ENCODE data around the gene SH3BP1.
"Not testable (repeated sequence)": the region's sequence is repeated elsewhere in the genome, so short reads cannot be mapped to it uniquely, and the experiment has no call there.

The SH3BP1 gene

GRCh38 chr22:37639070-37639760 is at the start of gene SH3BP1:
Gene SH3BP1, plus strand, starts transcription at chr22:37639669. Its CDS starts 119 bp downstream, at chr22:37639788.
- in situ Hi-C loops (cut with MboI; ENCODE audit: low sequenced_read_pairs) = no loop called here

GRCh38 chr22:37591081-37591480 is 48.4 kb upstream of the SH3BP1 start:
- in situ Hi-C loops (cut with MboI; ENCODE audit: low sequenced_read_pairs) = not testable (repeated sequence)

- in situ Hi-C loops (cut with MboI; ENCODE audit: low sequenced_read_pairs) = no loop called here
Measured at GRCh38 chr22:37591823-37592404, 47.6 kb upstream of the SH3BP1 start.

- in situ Hi-C loops (cut with MboI; ENCODE audit: low sequenced_read_pairs) = no loop called here
Measured at GRCh38 chr22:37594237-37594636, 45.2 kb upstream of the SH3BP1 start.

GRCh38 chr22:37599153-37599552 is 40.3 kb upstream of the SH3BP1 start:
- in situ Hi-C loops (cut with MboI; ENCODE audit: low sequenced_read_pairs) = no loop called here

- in situ Hi-C loops (cut with MboI; ENCODE audit: low sequenced_read_pairs) = no loop called here
Measured at GRCh38 chr22:37601203-37601539, 38.3 kb upstream of the SH3BP1 start.

GRCh38 chr22:37601540-37602442 is 37.7 kb upstream of the SH3BP1 start:
- in situ Hi-C loops (cut with MboI; ENCODE audit: low sequenced_read_pairs) = no loop called here

GRCh38 chr22:37602546-37603277 is 36.8 kb upstream of the SH3BP1 start:
- in situ Hi-C loops (cut with MboI; ENCODE audit: low sequenced_read_pairs) = not testable (repeated sequence)

- in situ Hi-C loops (cut with MboI; ENCODE audit: low sequenced_read_pairs) = no loop called here
Measured at GRCh38 chr22:37604074-37604473, 35.4 kb upstream of the SH3BP1 start.

- in situ Hi-C loops (cut with MboI; ENCODE audit: low sequenced_read_pairs) = no loop called here
Measured at GRCh38 chr22:37604875-37605274, 34.6 kb upstream of the SH3BP1 start.

- in situ Hi-C loops (cut with MboI; ENCODE audit: low sequenced_read_pairs) = no loop called here
Measured at GRCh38 chr22:37607010-37607934, 32.2 kb upstream of the SH3BP1 start.

- in situ Hi-C loops (cut with MboI; ENCODE audit: low sequenced_read_pairs) = no loop called here
Measured at GRCh38 chr22:37607935-37608476, 31.5 kb upstream of the SH3BP1 start.

GRCh38 chr22:37608477-37609239 is 30.8 kb upstream of the SH3BP1 start, which contains the start of gene GGA1:
Gene GGA1, plus strand, starts transcription at chr22:37608834. Its CDS starts 27 bp downstream, at chr22:37608861.
- in situ Hi-C loops (cut with MboI; ENCODE audit: low sequenced_read_pairs) = no loop called here

GRCh38 chr22:37609240-37610152 is 30.0 kb upstream of the SH3BP1 start:
- in situ Hi-C loops (cut with MboI; ENCODE audit: low sequenced_read_pairs) = no loop called here

GRCh38 chr22:37610153-37610475 is 29.4 kb upstream of the SH3BP1 start:
- in situ Hi-C loops (cut with MboI; ENCODE audit: low sequenced_read_pairs) = not testable (repeated sequence)

GRCh38 chr22:37610480-37611129 is 28.9 kb upstream of the SH3BP1 start:
- in situ Hi-C loops (cut with MboI; ENCODE audit: low sequenced_read_pairs) = no loop called here

- in situ Hi-C loops (cut with MboI; ENCODE audit: low sequenced_read_pairs) = no loop called here
Measured at GRCh38 chr22:37611207-37611606, 28.3 kb upstream of the SH3BP1 start.

Measured in hTERT RPE-1 (cell line).